22Rv1 (cell line): ENCODE measurements around the gene SLC38A10.

Source experiments
- H3K27ac ChIP-seq: fragments of 450-650 bp; 2 replicates; pipeline ENCODE4 v1.5.1; 2017
- ZFX ChIP-seq: fragments of 450-650 bp; IDR thresholded peaks from 2 replicates; pipeline ENCODE4 v1.6.1; 2017; ENCODE audit warnings: antibody characterized with exemption, borderline replicate concordance
- TF ChIP-seq, protein P1 (sequence below): fragments of 450-650 bp; IDR thresholded peaks from 2 replicates; pipeline ENCODE4 v1.5.1; 2017; ENCODE audit warnings: mild to moderate bottlenecking

The SLC38A10 gene

DNA sequence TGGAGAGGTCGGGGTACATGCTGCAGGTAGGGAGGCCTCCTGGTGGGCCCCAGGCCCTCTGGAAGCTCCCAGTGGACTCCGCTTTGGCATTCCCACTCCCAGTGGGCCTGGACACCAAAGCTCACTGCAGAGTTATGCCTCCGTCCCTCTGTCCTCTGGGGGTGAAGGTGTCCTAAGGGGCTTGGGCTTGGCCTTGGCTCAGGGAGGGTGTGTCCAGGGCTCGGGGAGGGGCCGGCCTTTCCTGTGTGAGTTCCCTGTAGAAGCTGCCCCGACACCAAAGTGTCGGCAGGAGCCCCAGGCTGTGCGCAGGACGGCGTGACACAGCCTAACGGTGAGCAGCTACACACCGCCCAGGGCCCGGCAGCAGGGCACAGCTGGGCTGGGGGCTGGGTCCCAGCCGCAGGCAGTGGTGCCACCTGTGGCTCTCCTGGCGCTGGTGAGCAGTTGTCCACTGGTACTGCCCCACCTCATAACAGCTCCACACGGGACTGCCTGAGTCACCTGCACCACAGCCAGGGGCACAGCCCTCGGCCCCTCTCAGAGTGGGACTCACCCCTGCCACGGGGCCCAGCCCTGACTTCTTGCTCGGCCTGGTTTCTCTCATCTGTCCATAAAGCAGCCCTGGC is 62.4 kb downstream of the SLC38A10 start:
- TF ChIP-seq, protein P1, sequence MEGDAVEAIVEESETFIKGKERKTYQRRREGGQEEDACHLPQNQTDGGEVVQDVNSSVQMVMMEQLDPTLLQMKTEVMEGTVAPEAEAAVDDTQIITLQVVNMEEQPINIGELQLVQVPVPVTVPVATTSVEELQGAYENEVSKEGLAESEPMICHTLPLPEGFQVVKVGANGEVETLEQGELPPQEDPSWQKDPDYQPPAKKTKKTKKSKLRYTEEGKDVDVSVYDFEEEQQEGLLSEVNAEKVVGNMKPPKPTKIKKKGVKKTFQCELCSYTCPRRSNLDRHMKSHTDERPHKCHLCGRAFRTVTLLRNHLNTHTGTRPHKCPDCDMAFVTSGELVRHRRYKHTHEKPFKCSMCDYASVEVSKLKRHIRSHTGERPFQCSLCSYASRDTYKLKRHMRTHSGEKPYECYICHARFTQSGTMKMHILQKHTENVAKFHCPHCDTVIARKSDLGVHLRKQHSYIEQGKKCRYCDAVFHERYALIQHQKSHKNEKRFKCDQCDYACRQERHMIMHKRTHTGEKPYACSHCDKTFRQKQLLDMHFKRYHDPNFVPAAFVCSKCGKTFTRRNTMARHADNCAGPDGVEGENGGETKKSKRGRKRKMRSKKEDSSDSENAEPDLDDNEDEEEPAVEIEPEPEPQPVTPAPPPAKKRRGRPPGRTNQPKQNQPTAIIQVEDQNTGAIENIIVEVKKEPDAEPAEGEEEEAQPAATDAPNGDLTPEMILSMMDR: no peak
- TF ChIP-seq ZFX: no peak
- H3K27ac ChIP-seq: no peak overlapping the region

DNA sequence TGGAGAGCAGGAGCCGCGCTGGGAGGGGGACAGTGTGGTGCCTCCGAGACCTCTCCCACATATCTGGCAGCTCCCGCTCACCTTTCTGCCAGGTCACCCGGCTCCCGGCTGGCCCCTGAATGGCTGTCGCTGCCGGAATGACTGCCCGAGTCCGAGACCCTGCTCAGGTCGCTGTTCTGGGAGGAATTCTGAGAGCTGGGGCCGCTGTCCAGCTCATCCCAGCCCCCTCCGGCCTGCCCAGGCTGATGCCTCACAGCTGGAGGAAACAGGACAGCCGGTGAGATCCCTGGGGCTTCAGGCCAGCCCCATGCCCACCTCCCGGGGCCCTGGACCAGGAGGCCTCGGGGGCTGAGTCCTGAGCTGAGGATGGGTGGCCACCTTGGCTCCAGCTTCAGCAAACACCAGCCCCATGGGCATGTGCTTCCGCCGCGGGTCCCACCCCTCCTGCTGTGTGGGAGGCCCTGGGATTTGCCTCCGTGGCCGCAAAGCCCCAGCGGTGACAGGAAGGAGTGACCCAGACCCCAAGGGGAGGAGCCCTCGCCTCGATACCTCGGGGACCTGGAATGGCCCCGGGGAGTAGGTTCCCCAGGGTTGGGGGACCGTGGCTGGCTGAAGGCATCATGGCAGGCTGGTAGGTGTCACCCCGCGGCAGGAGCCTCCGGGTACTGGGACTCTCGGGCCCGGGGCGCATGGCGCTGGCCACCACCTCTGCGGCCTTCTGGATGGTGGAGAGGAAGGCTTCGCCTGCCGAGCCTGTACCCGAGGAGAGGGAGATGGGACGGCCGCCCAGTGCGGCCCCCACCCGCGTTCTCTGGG is 63.1 kb downstream of the SLC38A10 start:
- H3K27ac ChIP-seq: no peak overlapping the region
- TF ChIP-seq, protein P1: no peak
- no peak for TF ChIP-seq ZFX

DNA sequence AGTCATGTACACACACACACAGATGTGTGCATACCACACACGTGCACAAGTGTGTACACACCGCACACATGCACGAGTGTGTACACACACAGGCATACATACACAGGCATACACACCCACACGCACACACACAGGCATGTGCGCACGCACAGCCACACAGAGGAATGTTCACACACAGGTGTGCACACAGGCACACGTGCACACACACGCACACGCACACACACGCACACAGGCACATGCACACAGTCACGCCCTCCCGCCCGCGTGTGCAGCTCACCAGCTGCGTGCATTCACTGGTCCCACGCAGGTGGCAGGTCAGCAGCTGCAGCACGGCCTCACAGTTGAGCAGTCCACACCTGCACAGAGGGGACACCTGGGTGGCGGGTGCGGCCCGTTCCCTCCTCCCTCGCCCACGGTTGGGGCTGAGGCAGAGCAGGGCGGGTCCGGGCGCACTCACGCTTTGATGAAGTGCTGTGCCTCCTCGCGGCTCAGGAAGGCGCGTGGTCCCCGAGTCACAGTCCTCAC is 63.9 kb downstream of the SLC38A10 start:
- H3K27ac ChIP-seq: no peak overlapping the region

DNA sequence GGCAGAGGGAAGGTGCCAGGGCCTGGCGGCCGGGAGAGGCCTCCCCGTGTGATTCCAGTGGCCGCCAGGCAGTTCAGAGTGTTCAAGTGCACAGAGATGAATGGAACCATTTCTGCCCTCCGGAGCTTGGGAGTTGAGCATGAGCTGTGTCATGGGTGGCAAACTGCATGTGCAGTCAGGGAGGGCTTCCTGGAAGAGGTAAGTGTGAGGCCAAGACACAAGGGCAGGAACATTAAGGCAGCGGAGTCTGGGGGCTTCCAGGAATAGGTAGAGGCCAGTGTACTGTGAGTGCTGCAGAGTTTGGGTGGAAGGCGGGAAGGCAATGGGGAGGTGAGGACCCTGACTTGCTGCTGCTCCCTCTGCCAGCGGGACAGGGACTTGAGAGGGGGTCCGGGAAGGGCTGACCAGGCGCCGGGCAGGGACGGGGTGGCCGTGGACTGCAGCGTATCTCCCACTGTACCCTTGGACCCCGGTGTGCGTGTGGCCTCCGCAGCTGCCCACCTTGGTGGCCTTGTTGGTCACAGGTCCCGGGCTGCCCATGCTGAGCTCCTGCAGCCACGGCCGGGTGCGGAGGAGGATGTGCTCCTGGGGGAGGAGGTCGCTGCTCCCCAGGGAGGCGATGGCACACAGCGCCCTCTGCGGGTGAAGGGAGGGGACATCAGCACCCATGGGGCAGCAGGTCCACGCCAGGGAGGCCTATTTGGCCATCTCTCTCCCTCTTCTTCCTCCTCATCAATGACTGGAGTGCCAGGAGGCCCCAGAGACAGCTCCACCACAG is 64.9 kb downstream of the SLC38A10 start:
- no peak for TF ChIP-seq ZFX
- TF ChIP-seq, protein P1: peak; percentile 57
- no peak overlapping the region for H3K27ac ChIP-seq

More for the DNA sequence above, 63.9 kb downstream of the SLC38A10 start:
- TF ChIP-seq, protein P1: no peak
- no peak for TF ChIP-seq ZFX

DNA sequence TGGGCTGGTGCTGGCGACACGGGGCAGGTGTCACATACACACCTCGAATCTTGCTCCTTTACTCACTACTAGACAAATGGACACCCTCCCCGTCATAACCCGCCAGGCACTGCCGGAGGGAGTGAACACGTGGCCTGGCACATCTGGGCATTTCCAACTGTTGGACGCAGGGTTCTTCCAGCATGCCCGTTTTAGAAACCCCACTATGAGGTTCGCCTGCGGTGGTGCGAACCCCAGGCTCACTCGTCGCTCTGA is 65.5 kb downstream of the SLC38A10 start:
- no peak overlapping the region for H3K27ac ChIP-seq
- TF ChIP-seq ZFX: no peak
- TF ChIP-seq, protein P1: no peak

- no peak overlapping the region for H3K27ac ChIP-seq
Observed at GRCh38 chr17:81228834-81229665, 66.1 kb downstream of the SLC38A10 start.

More at GRCh38 chr17:81228834-81229665, 66.1 kb downstream of the SLC38A10 start:
- TF ChIP-seq, protein P1: no peak
- TF ChIP-seq ZFX: no peak
